Measurements from ENCODE around the gene CADM4.
A peak's percentile ranks its signal among the peaks of the same experiment; 100 is the strongest.

The CADM4 gene

GRCh38 chr19:43586346-43586745 lies 53.3 kb downstream of the CADM4 start:
- peaks cover 11% of the 10 kb centered on the region; the same call in 1 of the 2 replicates for H3K36me3 ChIP-seq (ENCODE audit: insufficient read depth, low read length)
- DNase-seq = no peak
- no peak overlapping the region for H3K4me3 ChIP-seq (ENCODE audit: low read depth in 1 of 2, low read length in 2 of 2)
- H3K9me3 ChIP-seq (ENCODE audit: insufficient read depth, low read length, severe bottlenecking) = no peaks in the 10 kb centered on the region
- H3K9ac ChIP-seq (ENCODE audit: low read depth, low read length) = no peak overlapping the region
- H3K27ac ChIP-seq (ENCODE audit: low read length) = no peak overlapping the region
- peaks cover 11% of the 10 kb centered on the region for H3K4me1 ChIP-seq (ENCODE audit: insufficient read depth, low read length)
- no peak overlapping the region for H2AFZ ChIP-seq (ENCODE audit: low read depth, low read length)
- no peaks in the 10 kb centered on the region for H3K27me3 ChIP-seq (ENCODE audit: insufficient read depth, low read length, poor library complexity)
- no peak for ATAC-seq (ENCODE audit: insufficient read depth, low read depth)
- H3K4me2 ChIP-seq (ENCODE audit: insufficient read depth, low read length) = no peak overlapping the region
- H4K20me1 ChIP-seq (ENCODE audit: insufficient read depth, low read length) = 0 out of 2 replicates have a peak, but pooled peaks cover 12% of the 10 kb centered on the region
- TF ChIP-seq EZH2 (IDR thresholded peaks at IDR 0.05; ENCODE audit: borderline replicate concordance, low read depth, low read length, severe bottlenecking) = no peak
- TF ChIP-seq, protein P1, sequence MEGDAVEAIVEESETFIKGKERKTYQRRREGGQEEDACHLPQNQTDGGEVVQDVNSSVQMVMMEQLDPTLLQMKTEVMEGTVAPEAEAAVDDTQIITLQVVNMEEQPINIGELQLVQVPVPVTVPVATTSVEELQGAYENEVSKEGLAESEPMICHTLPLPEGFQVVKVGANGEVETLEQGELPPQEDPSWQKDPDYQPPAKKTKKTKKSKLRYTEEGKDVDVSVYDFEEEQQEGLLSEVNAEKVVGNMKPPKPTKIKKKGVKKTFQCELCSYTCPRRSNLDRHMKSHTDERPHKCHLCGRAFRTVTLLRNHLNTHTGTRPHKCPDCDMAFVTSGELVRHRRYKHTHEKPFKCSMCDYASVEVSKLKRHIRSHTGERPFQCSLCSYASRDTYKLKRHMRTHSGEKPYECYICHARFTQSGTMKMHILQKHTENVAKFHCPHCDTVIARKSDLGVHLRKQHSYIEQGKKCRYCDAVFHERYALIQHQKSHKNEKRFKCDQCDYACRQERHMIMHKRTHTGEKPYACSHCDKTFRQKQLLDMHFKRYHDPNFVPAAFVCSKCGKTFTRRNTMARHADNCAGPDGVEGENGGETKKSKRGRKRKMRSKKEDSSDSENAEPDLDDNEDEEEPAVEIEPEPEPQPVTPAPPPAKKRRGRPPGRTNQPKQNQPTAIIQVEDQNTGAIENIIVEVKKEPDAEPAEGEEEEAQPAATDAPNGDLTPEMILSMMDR (IDR thresholded peaks at IDR 0.05; ENCODE audit: borderline replicate concordance, extremely low read depth, low read length, poor library complexity, severe bottlenecking) = no peak
- no peaks in the 10 kb centered on the region for H3K79me2 ChIP-seq (ENCODE audit: insufficient read depth, low read length)

- Histone ChIP-seq H4K20me1 (ENCODE audit: insufficient read depth, low read length) (no peaks in the 10 kb centered on the region), H3K9ac (ENCODE audit: low read depth, low read length) (no peak overlapping the region), H2AFZ (ENCODE audit: low read depth, low read length) (peak overlapping the region; percentile 19; the same call in 1 of the 2 replicates), H3K9me3 (ENCODE audit: insufficient read depth, low read length, severe bottlenecking) (no peaks in the 10 kb centered on the region), H3K4me1 (ENCODE audit: insufficient read depth, low read length) (peaks cover 27% of the 10 kb centered on the region), H3K4me3 (ENCODE audit: low read depth in 1 of 2, low read length in 2 of 2) (no peak overlapping the region), H3K27ac (ENCODE audit: low read length) (0 out of 2 replicates have a peak overlapping the region, but pooled peaks have one; percentile 2), H3K4me2 (ENCODE audit: insufficient read depth, low read length) (no peak overlapping the region), H3K27me3 (ENCODE audit: insufficient read depth, low read length, poor library complexity) (no peaks in the 10 kb centered on the region), H3K79me2 (ENCODE audit: insufficient read depth, low read length) (peaks cover 7% of the 10 kb centered on the region; the same call in 1 of the 2 replicates), H3K36me3 (ENCODE audit: insufficient read depth, low read length) (peaks cover 9% of the 10 kb centered on the region; the same call in 1 of the 2 replicates)
- DNase-seq (no peak), ATAC-seq (ENCODE audit: insufficient read depth, low read depth) (no peak)
- TF ChIP-seq EZH2 (IDR thresholded peaks at IDR 0.05; ENCODE audit: borderline replicate concordance, low read depth, low read length, severe bottlenecking) = no peak
- TF ChIP-seq, protein P1 (IDR thresholded peaks at IDR 0.05; ENCODE audit: borderline replicate concordance, extremely low read depth, low read length, poor library complexity, severe bottlenecking) = no peak
Observed at GRCh38 chr19:43584484-43584883, 55.2 kb downstream of the CADM4 start.

DNA sequence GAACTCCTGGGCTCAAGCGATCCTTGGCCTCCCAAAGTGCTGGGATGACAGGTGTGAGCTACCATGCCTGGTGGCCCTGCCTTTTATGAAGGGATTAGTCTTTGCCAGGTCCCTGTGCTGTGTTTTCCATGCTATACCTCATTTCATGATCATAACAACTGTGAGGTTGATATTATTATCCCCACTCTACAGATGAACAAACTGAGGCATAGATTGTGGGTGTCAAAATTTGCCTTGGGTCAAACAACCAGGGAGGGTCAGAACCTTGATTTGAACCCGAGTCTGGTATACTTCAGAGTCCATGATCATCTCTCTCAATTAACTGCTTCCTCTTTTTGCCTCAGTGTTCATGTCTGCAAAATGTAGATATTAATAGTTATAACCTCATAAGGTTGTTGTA lies 57.2 kb downstream of the CADM4 start:
- H3K79me2 ChIP-seq (ENCODE audit: insufficient read depth, low read length) = peaks cover 7% of the 10 kb centered on the region; the same call in 1 of the 2 replicates
- TF ChIP-seq, protein P1 (IDR thresholded peaks at IDR 0.05; ENCODE audit: borderline replicate concordance, extremely low read depth, low read length, poor library complexity, severe bottlenecking) = no peak
- TF ChIP-seq EZH2 (IDR thresholded peaks at IDR 0.05; ENCODE audit: borderline replicate concordance, low read depth, low read length, severe bottlenecking) = no peak
- no peak overlapping the region for H3K27ac ChIP-seq (ENCODE audit: low read length)
- DNase-seq (no peak), ATAC-seq (ENCODE audit: insufficient read depth, low read depth) (no peak)
- 0 out of 2 replicates have a peak, but pooled peaks cover 5% of the 10 kb centered on the region for H3K36me3 ChIP-seq (ENCODE audit: insufficient read depth, low read length)
- no peaks in the 10 kb centered on the region for H3K27me3 ChIP-seq (ENCODE audit: insufficient read depth, low read length, poor library complexity)
- H2AFZ ChIP-seq (ENCODE audit: low read depth, low read length) = no peak overlapping the region
- H3K4me2 ChIP-seq (ENCODE audit: insufficient read depth, low read length) = no peak overlapping the region
- no peaks in the 10 kb centered on the region for H3K9me3 ChIP-seq (ENCODE audit: insufficient read depth, low read length, severe bottlenecking)
- no peaks in the 10 kb centered on the region for H4K20me1 ChIP-seq (ENCODE audit: insufficient read depth, low read length)
- peaks cover 35% of the 10 kb centered on the region for H3K4me1 ChIP-seq (ENCODE audit: insufficient read depth, low read length)
- no peak overlapping the region for H3K4me3 ChIP-seq (ENCODE audit: low read depth in 1 of 2, low read length in 2 of 2)
- no peak overlapping the region for H3K9ac ChIP-seq (ENCODE audit: low read depth, low read length)
